Measurements from ENCODE around the gene MIOX.

DNA sequence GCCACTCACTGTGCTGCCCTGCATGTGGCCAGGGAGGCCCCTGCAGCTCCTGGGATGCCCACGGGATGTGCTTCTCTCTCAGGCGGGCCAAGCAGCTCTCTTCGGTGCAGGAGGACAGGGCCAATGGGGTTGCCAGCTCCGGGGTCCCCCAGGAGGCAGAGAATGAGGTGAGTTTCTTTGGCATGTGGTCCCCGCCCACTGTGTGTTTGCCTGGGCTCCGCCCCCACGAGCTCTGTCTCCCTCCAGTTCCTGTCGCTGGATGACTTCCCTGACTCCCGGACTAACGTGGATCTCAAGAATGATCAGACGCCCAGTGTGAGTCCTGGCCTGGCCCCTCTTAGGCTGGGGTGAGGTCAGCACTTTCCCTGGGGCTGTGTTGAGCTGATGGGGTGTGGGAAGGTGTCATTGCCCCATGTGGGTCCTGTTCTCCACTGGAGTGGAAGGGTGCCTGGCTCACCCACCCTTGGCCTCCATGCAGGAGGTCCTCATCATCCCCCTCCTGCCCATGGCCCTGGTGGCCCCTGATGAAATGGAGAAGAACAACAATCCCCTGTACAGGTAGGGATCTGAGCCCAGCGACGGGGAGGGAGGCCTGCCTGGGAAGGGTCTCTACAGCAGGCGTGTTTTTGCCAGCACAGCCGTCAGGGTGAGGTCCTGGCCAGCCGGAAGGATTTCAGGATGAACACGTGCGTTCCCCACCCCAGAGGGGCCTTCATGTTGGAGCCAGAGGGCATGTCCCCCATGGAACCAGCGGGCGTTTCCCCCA is 31.0 kb downstream of the MIOX start:
- TF ChIP-seq, protein P1, sequence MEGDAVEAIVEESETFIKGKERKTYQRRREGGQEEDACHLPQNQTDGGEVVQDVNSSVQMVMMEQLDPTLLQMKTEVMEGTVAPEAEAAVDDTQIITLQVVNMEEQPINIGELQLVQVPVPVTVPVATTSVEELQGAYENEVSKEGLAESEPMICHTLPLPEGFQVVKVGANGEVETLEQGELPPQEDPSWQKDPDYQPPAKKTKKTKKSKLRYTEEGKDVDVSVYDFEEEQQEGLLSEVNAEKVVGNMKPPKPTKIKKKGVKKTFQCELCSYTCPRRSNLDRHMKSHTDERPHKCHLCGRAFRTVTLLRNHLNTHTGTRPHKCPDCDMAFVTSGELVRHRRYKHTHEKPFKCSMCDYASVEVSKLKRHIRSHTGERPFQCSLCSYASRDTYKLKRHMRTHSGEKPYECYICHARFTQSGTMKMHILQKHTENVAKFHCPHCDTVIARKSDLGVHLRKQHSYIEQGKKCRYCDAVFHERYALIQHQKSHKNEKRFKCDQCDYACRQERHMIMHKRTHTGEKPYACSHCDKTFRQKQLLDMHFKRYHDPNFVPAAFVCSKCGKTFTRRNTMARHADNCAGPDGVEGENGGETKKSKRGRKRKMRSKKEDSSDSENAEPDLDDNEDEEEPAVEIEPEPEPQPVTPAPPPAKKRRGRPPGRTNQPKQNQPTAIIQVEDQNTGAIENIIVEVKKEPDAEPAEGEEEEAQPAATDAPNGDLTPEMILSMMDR (conservative IDR thresholded peaks at IDR 0.05; ENCODE audit: low read length), result no peak
- TF ChIP-seq EZH2phosphoT487 (IDR thresholded peaks at IDR 0.05; ENCODE audit: borderline replicate concordance), result no peak

All from Loucy (cell line).